GM18858 (cell line): ENCODE results near the gene KCNIP4.

Experiments
- ATAC-seq: cut with Tn5 transposase; IDR thresholded peaks from one replicate; pipeline ENCODE4 v1.9.1; 2021; ENCODE audit not compliant: unreplicated experiment

Gene KCNIP4

DNA sequence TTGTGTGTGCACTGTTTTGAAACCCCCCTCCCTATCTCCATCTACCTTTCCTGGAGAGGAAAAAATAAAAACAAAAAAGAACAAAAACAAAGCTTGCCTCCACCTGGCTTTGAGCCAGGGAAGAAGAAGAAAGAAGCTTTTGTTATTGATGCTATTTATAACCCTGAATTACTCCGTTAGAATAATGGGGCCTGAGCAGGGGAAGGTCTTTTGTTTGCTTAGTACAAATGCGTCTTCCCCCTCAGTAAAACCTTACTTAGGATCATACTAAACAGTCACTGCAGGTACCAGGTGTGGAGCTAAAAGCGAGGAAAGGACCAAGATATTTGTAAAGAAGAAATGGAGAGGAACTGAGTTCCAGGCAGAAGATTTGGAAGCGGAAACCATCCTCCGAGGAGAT lies 352.1 kb downstream of the KCNIP4 start:
- ATAC-seq = no peak

DNA sequence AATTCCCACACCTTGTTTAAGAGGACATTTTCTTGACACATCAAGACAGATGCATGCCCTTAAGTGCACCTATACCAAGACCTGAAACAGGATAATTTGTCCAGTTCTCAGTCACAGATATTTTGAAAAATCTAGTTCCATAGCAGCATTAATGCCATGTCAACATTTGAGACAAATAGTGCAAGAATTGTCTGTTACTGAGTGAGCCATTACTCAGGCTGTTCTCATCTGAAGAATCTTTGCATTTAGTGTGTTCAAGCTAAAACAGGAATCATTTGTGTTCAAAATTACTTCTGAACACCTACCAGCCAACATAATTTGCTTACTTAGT lies 354.9 kb downstream of the KCNIP4 start:
- ATAC-seq = no peak

DNA sequence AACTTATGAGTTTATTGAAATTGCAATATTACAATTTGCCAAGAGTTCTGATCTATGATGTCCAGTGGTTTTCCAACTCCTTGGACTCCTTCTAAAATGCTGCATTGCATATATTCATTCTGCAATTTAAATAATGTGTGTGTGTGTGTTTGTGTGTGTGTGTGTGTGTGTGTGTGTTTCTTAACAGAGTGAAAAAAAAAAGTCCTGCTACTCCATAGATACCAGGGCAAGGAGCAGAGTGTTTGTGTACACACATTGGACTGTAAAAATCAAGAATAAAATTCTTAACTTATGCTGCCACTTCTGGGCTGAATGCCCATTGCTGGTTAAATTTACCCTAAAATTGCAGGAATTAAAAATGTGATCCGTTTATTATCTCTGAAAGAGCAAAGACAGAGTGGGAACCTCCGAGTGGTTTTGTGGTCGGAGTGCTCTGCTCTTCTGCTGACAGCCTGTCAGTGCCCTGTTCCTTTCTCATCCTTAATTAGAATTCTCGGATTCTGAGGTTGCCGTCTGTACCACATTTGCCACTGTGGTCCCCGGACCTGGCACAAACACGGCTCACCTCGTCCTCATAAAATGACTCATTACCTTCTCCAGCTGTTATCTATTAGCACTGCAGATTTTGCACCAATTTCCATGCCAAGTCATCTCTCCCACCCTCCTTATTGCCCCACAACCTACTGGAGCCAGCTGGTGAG lies 355.5 kb downstream of the KCNIP4 start:
- ATAC-seq = no peak

DNA sequence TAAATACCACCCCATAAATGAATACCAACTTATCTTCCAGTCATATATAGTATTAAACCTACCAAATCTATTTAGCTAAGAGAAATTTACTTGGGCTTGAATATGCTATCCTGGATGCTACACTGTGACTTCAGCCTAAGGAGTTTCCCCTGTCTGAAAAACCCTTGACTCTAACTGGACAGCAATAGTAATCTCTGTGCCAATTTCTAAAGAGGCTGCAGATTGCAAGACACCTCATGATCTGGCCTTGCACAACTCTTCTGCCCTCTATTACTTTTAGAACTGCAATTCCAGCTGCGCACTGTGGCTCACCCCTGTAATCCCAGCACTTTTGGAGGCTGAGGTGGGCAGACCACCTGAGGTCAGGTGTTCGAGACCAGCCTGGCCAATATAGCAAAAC lies 371.5 kb downstream of the KCNIP4 start:
- no peak for ATAC-seq

DNA sequence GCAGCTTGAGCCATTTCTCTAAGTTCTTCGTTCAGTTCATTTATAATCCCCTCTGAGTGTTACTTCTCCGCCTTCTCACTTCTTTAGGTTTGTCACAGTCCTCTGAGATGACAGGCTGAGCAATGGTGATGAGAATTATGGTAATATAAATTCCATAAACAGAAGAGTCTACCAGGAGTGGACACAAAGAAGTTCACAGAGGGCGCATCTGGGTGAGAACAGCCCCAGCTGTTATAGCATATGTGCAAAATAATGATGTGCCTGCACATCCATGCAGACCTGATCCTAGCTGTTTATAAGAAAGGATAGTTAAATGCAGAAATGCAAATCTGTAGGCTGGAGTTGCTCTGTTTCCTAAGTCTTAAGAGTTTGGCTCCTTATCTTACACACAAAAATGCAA lies 377.5 kb downstream of the KCNIP4 start:
- ATAC-seq = no peak

DNA sequence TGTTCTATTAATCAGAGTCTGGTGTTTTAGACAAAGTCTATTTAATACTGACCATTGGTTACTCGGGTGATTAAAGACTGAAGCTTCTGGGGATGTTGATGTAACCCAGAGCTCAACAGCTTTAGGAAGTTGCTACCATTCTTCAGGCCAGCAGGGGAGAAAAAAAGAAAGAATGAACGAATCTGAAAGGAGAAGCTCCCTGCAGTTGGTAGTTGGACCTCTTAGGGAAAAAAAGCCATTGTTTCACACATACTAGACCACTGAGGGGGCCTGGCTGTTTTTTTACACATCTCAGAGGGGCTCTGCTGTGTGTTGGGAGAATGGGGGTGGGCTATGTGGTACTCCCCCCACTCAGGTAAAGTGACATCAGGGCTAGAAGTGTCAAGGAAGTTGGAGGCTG lies 378.9 kb downstream of the KCNIP4 start:
- ATAC-seq = no peak

DNA sequence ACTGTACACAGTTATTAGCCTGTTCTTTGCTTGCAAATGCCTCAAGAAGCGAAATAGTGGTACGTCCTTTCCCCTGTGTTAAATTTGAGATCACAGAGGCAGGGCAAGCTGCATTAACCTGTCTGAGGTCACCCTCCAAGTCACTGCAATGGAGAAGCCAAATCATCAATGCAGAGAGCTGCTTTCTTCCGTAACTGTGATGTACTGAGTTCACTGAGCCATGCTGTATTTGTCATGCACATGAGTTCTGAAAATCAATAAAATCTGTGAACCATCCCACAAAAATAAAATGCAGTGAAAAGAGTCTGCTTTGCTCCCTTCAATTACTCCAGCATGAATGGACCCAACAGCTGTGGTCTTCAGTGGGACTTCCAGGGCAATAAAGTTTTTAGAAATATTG lies 393.5 kb downstream of the KCNIP4 start:
- no peak for ATAC-seq

DNA sequence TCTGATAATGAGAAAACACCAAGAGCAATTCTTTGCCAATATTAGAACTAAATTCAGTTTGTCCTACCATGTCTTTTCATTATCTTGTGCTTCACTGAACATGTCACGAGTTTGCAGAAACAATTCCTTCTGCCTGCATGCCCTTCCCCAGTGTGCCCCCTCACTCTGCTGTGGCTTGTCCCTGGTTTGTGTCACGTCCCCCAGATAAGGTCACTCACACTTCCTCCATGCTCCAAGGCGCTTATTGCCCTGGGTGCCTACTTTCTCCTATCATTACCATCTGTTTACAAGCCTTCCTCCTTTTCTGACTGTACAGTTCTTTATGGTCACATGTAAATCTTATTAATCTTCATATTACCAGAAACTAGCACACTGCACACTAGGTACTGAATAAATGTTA lies 394.1 kb downstream of the KCNIP4 start:
- ATAC-seq = no peak

DNA sequence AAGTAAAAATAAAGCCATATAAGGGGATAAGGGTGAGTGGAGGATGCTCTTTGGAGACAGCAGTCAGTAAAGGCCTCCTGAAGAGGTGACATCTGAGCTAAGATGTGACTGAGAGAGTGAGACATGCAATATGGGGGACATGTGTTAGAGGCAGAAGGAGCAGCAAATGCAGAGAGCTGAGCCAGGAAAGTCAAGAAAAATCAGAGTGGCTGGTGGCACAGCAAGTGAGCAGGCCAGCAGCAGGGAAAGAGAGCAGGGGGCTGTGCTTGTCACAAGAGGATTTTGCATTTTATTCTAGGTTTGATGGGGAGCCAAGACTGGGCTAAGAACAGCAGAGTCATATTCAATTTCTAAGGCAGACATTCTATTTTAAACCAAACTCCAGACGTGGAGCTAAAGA lies 394.5 kb downstream of the KCNIP4 start:
- no peak for ATAC-seq

DNA sequence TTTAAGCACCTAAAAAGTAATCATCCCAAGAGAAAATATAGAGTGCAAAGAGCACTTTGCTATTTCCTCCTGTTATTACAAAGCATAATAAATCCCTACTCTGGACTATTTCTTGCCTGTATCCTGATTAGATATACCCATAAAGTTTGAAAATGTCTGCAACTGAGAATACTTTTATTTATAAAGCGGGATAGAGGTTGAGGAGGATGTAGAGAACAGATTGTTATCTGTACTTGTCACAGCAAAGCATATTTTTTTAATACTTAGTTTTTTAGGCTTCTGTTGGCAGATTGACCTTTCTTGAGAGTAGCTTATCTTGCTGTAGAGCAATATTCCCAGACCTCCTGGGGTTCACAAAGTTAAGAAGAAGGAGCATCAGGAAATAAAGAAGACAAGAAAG lies 396.1 kb downstream of the KCNIP4 start:
- no peak for ATAC-seq

DNA sequence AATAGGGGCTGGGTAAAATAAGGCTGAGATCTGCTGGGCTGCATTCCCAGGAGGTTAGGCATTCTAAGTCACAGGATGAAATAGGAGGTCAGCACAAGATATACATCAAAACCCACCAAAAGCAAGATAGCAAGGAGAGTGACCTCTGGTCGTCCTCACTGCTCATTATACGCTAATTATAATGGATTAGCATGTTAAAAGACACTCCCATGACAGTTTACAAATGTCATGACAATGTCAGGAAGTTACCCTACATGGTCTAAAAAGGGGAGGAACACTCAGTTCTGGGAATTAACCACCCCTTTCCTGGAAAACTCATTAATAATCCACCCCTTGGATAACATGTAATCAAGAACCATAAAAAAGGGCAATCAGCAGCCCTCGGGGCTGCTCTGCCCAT lies 403.6 kb downstream of the KCNIP4 start:
- no peak for ATAC-seq

DNA sequence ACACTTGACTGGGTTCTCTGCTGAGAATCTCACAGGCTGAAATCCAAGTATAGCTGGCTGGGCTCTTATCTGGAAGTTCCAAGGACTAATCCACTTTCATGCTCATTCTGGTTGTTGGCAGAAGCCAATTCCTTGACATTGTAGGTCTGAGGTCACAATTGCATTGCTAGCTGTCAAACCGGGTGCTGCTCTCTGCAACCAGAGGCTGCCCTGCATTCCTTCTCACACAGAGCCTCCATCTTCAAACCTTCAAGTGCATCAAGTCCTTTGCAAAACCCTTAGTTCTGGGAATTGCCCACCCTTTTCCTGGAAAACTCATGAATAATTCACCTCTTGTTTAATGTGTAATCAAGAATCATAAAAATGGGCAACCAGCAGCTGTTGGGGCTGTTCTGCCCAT lies 404.2 kb downstream of the KCNIP4 start:
- ATAC-seq = no peak

DNA sequence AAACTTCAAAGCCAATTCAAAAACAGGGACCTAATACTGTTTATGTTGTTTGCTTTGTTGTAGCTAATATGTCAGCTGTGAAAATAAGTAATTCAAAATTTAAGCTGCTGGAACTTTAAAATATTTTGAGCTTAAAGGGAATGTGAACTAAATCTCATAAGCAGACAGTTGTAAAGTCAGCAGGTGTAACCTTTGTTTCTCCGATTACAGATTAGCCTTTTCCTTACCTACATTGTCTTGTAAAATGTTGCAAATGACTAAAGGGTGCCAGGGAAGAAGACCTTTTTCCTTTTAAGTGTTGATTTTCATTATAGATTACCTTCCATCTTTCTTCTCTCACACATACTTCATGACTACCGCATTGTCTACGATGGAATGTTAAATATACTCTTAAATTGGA lies 405.1 kb downstream of the KCNIP4 start:
- ATAC-seq = no peak

DNA sequence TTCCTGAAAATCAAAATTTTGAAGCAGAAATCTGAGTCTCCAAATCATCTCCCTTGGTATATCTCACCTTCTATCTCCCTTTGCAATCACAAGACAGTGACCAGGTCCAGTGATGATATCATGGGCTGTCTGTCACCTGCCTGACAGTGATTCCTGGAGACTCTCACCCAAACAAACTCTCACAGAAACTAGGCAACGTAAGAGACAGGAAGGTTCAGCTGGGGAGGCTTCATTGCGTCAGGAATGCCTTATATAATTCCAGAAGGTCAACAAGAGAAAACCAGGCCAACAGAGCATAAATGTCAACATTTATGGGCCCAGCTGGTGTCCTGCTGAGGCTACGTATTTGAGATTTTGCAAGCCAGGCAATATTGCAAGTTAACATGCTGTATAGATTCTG lies 412.7 kb downstream of the KCNIP4 start:
- ATAC-seq = no peak

DNA sequence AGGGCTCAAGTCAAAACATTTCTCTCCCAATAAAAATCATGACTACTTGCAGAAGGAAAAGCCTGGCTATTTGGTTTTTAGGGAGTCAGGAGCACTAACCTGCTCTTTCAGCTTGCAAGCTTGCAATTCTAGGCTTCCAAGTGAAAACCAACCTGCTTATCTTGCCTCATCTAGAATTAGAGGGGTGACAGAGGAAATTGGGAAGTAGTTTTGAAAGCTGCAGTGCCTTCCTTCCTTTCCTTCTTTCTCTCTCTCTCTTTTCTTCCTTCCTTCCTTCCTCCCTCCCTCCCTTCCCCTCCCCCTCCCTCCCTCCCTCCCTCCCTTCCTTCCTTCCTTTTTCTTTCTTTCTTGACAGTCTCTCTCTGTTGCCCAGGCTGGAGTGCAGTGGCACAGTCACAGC lies 417.5 kb downstream of the KCNIP4 start:
- ATAC-seq = no peak

DNA sequence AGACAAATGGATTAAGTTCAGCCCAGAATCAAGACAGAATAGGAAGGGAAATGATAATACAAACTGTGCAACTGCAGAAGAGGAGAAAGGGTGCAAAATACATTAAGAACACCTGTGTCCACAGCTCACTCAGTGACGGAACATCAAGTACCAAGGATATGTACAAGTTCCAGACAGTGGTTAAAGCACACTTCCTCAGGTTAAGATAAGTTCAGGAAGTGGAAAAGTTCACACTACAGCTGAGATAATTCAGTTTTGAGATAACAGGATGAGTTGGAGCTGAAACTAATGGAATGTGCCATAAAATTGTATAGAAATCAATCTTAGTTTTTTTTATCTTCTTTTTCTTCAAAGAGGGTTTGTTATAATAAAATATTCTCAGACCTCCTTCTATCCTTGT lies 419.4 kb downstream of the KCNIP4 start:
- ATAC-seq = no peak

DNA sequence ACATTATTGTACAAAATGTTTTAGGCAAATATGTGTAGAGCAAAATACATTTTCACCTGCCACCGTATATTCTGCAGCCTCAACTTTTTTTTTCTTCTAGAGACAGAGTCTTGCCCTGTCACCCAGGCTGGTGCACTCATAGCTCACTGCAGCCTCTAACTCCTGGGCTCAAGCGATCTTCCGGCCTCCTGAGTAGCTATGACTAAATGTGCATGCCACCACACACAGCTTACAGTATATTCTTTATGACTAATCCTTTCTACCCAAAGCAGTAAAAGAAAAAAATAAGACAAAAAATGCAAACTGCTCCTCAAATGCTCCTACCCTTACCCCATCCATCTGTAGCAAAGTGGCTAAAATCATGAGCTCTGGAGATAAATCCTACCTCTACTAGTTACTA lies 426.3 kb downstream of the KCNIP4 start:
- no peak for ATAC-seq

DNA sequence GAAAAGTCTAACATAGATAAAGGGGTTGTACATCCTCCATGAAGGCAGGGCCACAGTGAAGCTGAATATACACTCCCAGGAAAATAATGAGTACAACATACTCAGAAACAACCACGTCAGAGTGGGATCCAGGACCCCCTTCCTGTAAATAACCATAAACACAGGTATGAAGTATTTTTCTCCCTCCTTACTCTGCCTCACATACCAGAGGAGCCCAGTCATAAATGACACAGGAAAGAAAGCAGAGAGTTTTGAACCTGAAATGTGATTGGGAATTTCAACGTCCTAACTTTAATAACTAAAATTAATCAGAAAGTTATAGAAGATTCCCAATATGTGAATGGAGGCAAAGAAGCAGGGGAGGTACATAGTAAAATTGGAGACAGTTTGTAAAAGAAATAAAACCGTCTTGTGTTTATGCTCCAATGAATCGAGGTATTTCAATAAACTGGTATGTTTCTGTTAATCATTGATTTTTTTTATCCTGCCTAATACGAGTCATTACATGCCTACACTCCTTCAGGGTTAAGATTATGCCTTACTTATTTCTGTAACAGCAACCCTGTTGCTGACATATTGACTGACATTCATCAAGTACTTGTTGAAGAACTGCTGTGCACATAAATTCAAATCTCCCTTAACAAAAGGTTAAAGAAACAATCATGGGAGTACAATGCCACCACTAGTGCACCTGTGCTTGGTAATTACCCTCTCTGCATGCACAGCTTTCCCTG lies 431.3 kb downstream of the KCNIP4 start:
- no peak for ATAC-seq

DNA sequence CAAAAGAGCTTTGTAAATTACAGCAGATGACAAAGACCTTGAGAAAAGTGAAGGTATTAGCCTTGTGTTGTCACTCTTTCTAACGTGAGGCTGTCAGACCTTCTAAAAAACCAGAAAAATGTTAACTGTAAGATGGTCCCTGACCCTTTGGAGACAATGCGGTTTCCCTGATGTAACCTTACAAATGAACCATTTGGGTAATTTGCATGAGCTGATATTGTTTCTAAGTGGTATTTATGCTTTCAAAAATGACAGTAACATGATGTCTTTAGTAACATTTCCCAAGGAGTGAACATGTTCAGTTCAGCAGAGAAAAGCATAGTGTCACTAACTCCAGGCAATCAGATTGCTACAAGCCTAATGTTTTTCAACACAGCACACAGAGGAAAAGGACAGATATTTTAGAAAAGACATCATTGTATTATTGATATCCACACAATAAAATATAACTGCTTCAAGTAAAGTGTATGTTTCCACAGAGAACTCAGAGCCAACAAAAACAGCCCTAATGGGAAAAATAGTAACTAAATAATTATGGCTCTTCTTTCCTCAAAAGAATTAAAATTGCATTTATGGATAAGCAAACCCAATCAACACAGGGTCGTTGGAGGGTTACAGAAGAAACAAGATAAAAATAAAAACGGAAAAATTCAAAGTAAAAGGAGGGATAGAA lies 434.4 kb downstream of the KCNIP4 start:
- no peak for ATAC-seq

DNA sequence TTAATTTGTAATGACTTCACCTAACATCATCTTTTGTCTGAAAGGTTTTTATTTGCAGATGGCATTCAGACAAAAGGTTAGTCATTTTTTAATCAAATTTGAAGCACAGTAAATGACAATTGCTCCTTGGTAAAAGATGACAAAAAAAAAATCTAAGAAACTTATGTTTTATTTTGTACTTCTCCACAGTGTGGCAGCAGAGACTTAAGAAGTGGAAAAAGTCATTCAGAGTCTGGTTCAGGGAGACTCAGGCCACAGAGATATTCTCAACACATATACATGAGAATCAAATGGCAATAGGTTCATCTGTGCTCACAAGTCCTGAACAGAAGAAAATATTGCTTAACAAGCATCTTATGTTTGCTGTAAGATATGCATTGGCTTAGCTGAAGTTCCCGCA lies 436.2 kb downstream of the KCNIP4 start:
- ATAC-seq = no peak

DNA sequence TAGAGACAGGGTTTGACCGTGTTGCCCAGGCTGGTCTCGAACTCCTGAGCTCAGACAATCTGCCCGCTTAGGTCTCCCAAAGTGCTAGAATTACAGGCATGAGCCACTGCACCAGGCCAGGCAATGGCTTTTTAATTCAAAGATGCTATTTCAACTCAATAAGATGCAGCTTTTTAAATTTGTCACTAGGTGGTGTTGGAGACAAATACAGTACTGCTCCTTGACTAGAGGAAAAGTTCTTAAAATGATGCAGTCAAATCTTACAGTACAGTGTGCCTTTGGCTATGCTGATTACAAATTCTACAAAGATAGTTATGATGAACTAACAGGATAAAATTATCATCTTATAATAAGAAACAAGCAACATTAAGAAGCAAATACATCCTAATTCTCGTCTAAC lies 441.1 kb downstream of the KCNIP4 start:
- ATAC-seq = no peak

DNA sequence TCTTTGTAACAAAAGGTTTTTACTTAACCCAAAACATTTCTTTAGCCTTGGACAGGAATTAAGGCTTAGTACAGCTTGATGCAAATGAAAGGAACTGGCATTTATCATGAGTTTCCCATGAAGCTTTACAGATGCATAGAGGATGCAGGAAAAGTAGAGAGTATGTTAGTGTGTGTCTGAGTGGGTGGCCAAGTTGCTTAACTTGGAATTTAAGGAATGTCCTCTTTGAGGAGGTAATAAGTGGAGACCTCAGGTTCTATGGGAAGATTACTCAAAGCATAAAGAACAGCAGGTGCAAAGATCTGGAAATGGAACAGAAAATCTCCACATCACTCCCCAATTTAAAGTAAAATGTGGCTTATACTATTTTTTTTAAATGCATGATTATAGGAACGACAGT lies 457.9 kb downstream of the KCNIP4 start:
- no peak for ATAC-seq

DNA sequence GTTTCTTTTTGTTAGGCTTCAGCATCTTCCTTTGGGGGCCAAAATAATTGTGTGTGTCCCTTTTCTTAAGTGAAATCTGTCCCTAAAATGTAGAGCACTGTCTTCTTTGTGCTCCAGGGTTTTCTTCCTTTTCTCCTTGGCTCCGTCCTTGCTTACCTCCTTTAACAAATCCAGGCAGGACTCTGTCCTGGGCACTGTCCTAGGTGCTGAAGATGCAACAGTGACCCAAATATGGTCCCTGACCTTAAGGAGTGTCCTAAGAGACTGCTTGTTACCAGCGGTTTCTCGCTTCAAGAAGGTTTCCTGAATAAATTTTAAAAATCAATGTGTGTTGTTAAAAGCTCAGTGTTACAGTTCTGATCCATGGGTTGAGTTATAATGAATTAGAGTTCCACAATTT lies 471.8 kb downstream of the KCNIP4 start:
- no peak for ATAC-seq
